KMS-11 (cell line): ENCODE results near the gene SUPT3H.

Source experiments
- H2AFZ ChIP-seq: fragments of 200-600 bp; sonication (generic); 2 replicates; pipeline ENCODE4 v1.6.1; 2016; ENCODE audit warnings: antibody characterized with exemption, mixed run types, low read depth
- H3K27ac ChIP-seq: fragments of 200-600 bp; sonication (generic); 2 replicates; pipeline ENCODE4 v1.6.1; 2016; ENCODE audit warnings: mild to moderate bottlenecking, mixed run types
- H3K27me3 ChIP-seq: fragments of 200-600 bp; sonication (generic); 2 replicates; pipeline ENCODE4 v1.6.1; 2017; ENCODE audit warnings: mild to moderate bottlenecking, low read depth, mixed run types, moderate library complexity; ENCODE audit not compliant: insufficient read depth
- H3K36me3 ChIP-seq: fragments of 200-600 bp; sonication (generic); 2 replicates; pipeline ENCODE4 v1.6.1; 2017; ENCODE audit warnings: mild to moderate bottlenecking, mixed run types; ENCODE audit not compliant: insufficient read depth
- H3K4me1 ChIP-seq: fragments of 200-600 bp; sonication (generic); 2 replicates; pipeline ENCODE4 v1.6.1; 2016; ENCODE audit warnings: mild to moderate bottlenecking, low read depth, mixed run types; ENCODE audit not compliant: poor library complexity, severe bottlenecking
- H3K4me2 ChIP-seq: fragments of 200-600 bp; sonication (generic); 2 replicates; pipeline ENCODE4 v1.7.0; 2016; ENCODE audit warnings: mild to moderate bottlenecking, mixed run types
- H3K4me3 ChIP-seq: fragments of 200-600 bp; sonication (generic); IDR thresholded peaks from 2 replicates; pipeline ENCODE4 v1.6.1; 2017; ENCODE audit warnings: low read depth, low read length, mixed read lengths; ENCODE audit not compliant: insufficient read depth
- H3K79me2 ChIP-seq: fragments of 200-600 bp; sonication (generic); 2 replicates; pipeline ENCODE4 v1.6.1; 2016; ENCODE audit warnings: low read depth, mixed run types; ENCODE audit not compliant: insufficient read depth
- H3K9ac ChIP-seq: fragments of 200-600 bp; sonication (generic); 2 replicates; pipeline ENCODE4 v1.6.1; 2016; ENCODE audit warnings: mild to moderate bottlenecking, mixed run types
- H4K20me1 ChIP-seq: fragments of 200-600 bp; sonication (generic); 2 replicates; pipeline ENCODE4 v1.6.1; 2016; ENCODE audit warnings: mild to moderate bottlenecking, mixed run types; ENCODE audit not compliant: insufficient read depth
- CTCF ChIP-seq: fragments of 200-600 bp; sonication (generic); conservative IDR thresholded peaks from 2 replicates; pipeline ENCODE4 v1.6.1; 2017; ENCODE audit warnings: low read depth, mild to moderate bottlenecking, antibody characterized with exemption, low read length, moderate library complexity, mixed read lengths

SUPT3H gene

GRCh38 chr6:44779130-44779826 is 598.5 kb downstream of the SUPT3H start:
- Histone ChIP-seq H3K27me3 (no peaks in the 10 kb centered on the region), H3K27ac (no peak overlapping the region), H3K36me3 (no peaks in the 10 kb centered on the region), H3K4me2 (no peak overlapping the region), H2AFZ (no peak overlapping the region), H3K79me2 (no peaks in the 10 kb centered on the region), H3K4me1 (no peaks in the 10 kb centered on the region), H3K9ac (no peak overlapping the region), H4K20me1 (no peaks in the 10 kb centered on the region), H3K4me3 (no peak overlapping the region)
- TF ChIP-seq CTCF: no peak
